WTC11 (cell line): ENCODE results near the gene WWC1. TPM values are rescaled to one million over a fixed set of nuclear protein-coding genes. Genes with fewer than 3 reads are reported as not detected.

ENCODE experiments used
- ATAC-seq: fragments of 200-7000 bp; cut with Tn5 transposase; 2 replicates; pipeline ENCODE4 v1.10.0; 2021; ENCODE audit warnings: mild to moderate bottlenecking, moderate library complexity
- CTCF ChIA-PET: fragments of 300-600 bp; sonication (Branson Sonifier 250); formaldehyde crosslinking; loops from one replicate; lab custom pipeline; 2021; ENCODE audit warnings: antibody characterized with exemption; lab: Charles Lee
- POLR2A ChIA-PET: fragments of 350-600 bp; sonication (Branson Sonifier 250); formaldehyde crosslinking; loops from one replicate; lab custom pipeline; 2021; ENCODE audit warnings: antibody characterized with exemption; lab: Charles Lee
- DNase-seq: peaks from one replicate; pipeline ENCODE4 v3.0.0; 2021; ENCODE audit warnings: low spot score
- H3K27ac Mint-ChIP-seq: 2 replicates; pipeline ENCODE4 v1.8.0; 2021; ENCODE audit warnings: mixed read lengths
- H3K27me3 Mint-ChIP-seq: 2 replicates; pipeline ENCODE4 v1.8.0; 2021; ENCODE audit warnings: low read depth, mild to moderate bottlenecking, moderate library complexity, mixed read lengths
- H3K36me3 Mint-ChIP-seq: 2 replicates; pipeline ENCODE4 v1.8.0; 2021; ENCODE audit warnings: mixed read lengths
- H3K4me1 Mint-ChIP-seq: 2 replicates; pipeline ENCODE4 v1.8.0; 2022; ENCODE audit warnings: mixed read lengths
- H3K4me3 Mint-ChIP-seq: 2 replicates; pipeline ENCODE4 v1.8.0; 2021; ENCODE audit warnings: mild to moderate bottlenecking, moderate library complexity, mixed read lengths
- H3K9me3 Mint-ChIP-seq: 2 replicates; pipeline ENCODE4 v1.8.0; 2021; ENCODE audit warnings: mixed read lengths
- ELF4 ChIP-seq: sonication (generic); formaldehyde crosslinking; IDR thresholded peaks from 2 replicates; pipeline ENCODE4 v1.8.1; 2022; ENCODE audit warnings: low read depth, mild to moderate bottlenecking, moderate library complexity, missing genetic modification reagents
- ETV6 ChIP-seq: sonication (generic); formaldehyde crosslinking; IDR thresholded peaks from 2 replicates; pipeline ENCODE4 v1.8.1; 2022; ENCODE audit warnings: mild to moderate bottlenecking, missing genetic modification reagents
- FOXP1 ChIP-seq: sonication (generic); formaldehyde crosslinking; IDR thresholded peaks from 2 replicates; pipeline ENCODE4 v1.8.0; 2022; ENCODE audit warnings: missing genetic modification reagents, mild to moderate bottlenecking, moderate library complexity, borderline replicate concordance
- GRHL2 ChIP-seq: fragments of 250-450 bp; sonication (Bioruptor Pico); IDR thresholded peaks from 2 replicates; pipeline ENCODE4 v1.8.0; 2022; ENCODE audit warnings: mild to moderate bottlenecking, moderate library complexity; ENCODE audit not compliant: insufficient replicate concordance, severe bottlenecking
- HMGXB4 ChIP-seq: sonication (generic); formaldehyde crosslinking; IDR thresholded peaks from 2 replicates; pipeline ENCODE4 v1.8.1; 2023; ENCODE audit warnings: mild to moderate bottlenecking, moderate library complexity, missing genetic modification reagents
- SMAD3 ChIP-seq: sonication (generic); formaldehyde crosslinking; IDR thresholded peaks from 2 replicates; pipeline ENCODE4 v1.8.0; 2022; ENCODE audit warnings: missing genetic modification reagents, mild to moderate bottlenecking, borderline replicate concordance
- TEAD1 ChIP-seq: sonication (generic); formaldehyde crosslinking; IDR thresholded peaks from 2 replicates; pipeline ENCODE4 v1.8.0; 2022; ENCODE audit warnings: mild to moderate bottlenecking, missing genetic modification reagents
- ZBTB21 ChIP-seq: sonication (generic); formaldehyde crosslinking; IDR thresholded peaks from 2 replicates; pipeline ENCODE4 v1.8.1; 2023; ENCODE audit warnings: mild to moderate bottlenecking, missing genetic modification reagents, borderline replicate concordance
- ZBTB43 ChIP-seq: sonication (generic); formaldehyde crosslinking; IDR thresholded peaks from 2 replicates; pipeline ENCODE4 v1.8.1; 2023; ENCODE audit warnings: mild to moderate bottlenecking, missing genetic modification reagents
- ZNF317 ChIP-seq: sonication (generic); formaldehyde crosslinking; IDR thresholded peaks from 2 replicates; pipeline ENCODE4 v1.8.1; 2023; ENCODE audit warnings: low read depth, mild to moderate bottlenecking, moderate library complexity, missing genetic modification reagents, borderline replicate concordance
- total RNA-seq: library from RNA; stranded (reverse); gene quantifications from 3 replicates; pipeline ENCODE4 v1.2.3, GENCODE V29; 2021
- TF ChIP-seq, protein P1 (sequence below): sonication (generic); formaldehyde crosslinking; IDR thresholded peaks from 2 replicates; pipeline ENCODE4 v1.8.1; 2023; ENCODE audit warnings: mild to moderate bottlenecking, missing genetic modification reagents, moderate library complexity
- TF ChIP-seq, protein P2 (sequence below): fragments of 250-450 bp; sonication (Bioruptor Pico); IDR thresholded peaks from 2 replicates; pipeline ENCODE4 v1.9.0; 2021; ENCODE audit warnings: mild to moderate bottlenecking
- TF ChIP-seq, protein P3 (sequence below): sonication (generic); formaldehyde crosslinking; IDR thresholded peaks from 2 replicates; pipeline ENCODE4 v1.8.0; 2022; ENCODE audit warnings: mild to moderate bottlenecking, missing genetic modification reagents
- TF ChIP-seq, protein P4 (sequence below): fragments of 250-450 bp; sonication (Bioruptor Pico); IDR thresholded peaks from 2 replicates; pipeline ENCODE4 v2.1.2; 2022; ENCODE audit warnings: mild to moderate bottlenecking, moderate library complexity
- TF ChIP-seq, protein P5 (sequence below): sonication (generic); formaldehyde crosslinking; IDR thresholded peaks from 2 replicates; pipeline ENCODE4 v1.8.1; 2022; ENCODE audit warnings: mild to moderate bottlenecking, missing genetic modification reagents, moderate library complexity, borderline replicate concordance

WWC1 gene
- total RNA-seq, 1 experiment from 2014 or later: 48.4 TPM

- no peak for TF ChIP-seq ZBTB43 (CRISPR knock-in tag)
- no peak for TF ChIP-seq ZNF317 (CRISPR knock-in tag)
- no peak for TF ChIP-seq GRHL2 (CRISPR knock-in tag)
- TF ChIP-seq, protein P1, sequence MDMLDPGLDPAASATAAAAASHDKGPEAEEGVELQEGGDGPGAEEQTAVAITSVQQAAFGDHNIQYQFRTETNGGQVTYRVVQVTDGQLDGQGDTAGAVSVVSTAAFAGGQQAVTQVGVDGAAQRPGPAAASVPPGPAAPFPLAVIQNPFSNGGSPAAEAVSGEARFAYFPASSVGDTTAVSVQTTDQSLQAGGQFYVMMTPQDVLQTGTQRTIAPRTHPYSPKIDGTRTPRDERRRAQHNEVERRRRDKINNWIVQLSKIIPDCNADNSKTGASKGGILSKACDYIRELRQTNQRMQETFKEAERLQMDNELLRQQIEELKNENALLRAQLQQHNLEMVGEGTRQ: no peak
- TF ChIP-seq, protein P2, sequence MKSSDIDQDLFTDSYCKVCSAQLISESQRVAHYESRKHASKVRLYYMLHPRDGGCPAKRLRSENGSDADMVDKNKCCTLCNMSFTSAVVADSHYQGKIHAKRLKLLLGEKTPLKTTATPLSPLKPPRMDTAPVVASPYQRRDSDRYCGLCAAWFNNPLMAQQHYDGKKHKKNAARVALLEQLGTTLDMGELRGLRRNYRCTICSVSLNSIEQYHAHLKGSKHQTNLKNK (CRISPR knock-in tag): no peak
- no peak for TF ChIP-seq ELF4
- TF ChIP-seq, protein P3, sequence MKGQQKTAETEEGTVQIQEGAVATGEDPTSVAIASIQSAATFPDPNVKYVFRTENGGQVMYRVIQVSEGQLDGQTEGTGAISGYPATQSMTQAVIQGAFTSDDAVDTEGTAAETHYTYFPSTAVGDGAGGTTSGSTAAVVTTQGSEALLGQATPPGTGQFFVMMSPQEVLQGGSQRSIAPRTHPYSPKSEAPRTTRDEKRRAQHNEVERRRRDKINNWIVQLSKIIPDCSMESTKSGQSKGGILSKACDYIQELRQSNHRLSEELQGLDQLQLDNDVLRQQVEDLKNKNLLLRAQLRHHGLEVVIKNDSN: no peak
- TF ChIP-seq, protein P4, sequence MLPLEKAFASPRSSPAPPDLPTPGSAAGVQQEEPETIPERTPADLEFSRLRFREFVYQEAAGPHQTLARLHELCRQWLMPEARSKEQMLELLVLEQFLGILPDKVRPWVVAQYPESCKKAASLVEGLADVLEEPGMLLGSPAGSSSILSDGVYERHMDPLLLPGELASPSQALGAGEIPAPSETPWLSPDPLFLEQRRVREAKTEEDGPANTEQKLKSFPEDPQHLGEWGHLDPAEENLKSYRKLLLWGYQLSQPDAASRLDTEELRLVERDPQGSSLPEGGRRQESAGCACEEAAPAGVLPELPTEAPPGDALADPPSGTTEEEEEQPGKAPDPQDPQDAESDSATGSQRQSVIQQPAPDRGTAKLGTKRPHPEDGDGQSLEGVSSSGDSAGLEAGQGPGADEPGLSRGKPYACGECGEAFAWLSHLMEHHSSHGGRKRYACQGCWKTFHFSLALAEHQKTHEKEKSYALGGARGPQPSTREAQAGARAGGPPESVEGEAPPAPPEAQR (CRISPR knock-in tag): no peak
- TF ChIP-seq, protein P5, sequence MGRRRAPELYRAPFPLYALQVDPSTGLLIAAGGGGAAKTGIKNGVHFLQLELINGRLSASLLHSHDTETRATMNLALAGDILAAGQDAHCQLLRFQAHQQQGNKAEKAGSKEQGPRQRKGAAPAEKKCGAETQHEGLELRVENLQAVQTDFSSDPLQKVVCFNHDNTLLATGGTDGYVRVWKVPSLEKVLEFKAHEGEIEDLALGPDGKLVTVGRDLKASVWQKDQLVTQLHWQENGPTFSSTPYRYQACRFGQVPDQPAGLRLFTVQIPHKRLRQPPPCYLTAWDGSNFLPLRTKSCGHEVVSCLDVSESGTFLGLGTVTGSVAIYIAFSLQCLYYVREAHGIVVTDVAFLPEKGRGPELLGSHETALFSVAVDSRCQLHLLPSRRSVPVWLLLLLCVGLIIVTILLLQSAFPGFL (CRISPR knock-in tag): no peak
- no peak for TF ChIP-seq ETV6 (CRISPR knock-in tag)
- ChIA-PET POLR2A (no interaction called here), CTCF (interaction anchor here (0.6 kb wide), 1 partner anchor 111 kb away, joined by 3 read pairs; no protein-coding TSS in a partner anchor)
- H3K4me1 Mint-ChIP-seq: no peaks in the 10 kb centered on the region
- no peaks in the 10 kb centered on the region for H3K9me3 Mint-ChIP-seq
- DNase-seq (no peak), ATAC-seq (no peak)
- H3K4me3 Mint-ChIP-seq: no peak overlapping the region
- no peaks in the 10 kb centered on the region for H3K27me3 Mint-ChIP-seq
- peaks cover 34% of the 10 kb centered on the region for H3K36me3 Mint-ChIP-seq
- H3K27ac Mint-ChIP-seq: no peak overlapping the region
These were observed 137.1 kb downstream of the WWC1 start for GRCh38 chr5:168428552-168428951.

DNA sequence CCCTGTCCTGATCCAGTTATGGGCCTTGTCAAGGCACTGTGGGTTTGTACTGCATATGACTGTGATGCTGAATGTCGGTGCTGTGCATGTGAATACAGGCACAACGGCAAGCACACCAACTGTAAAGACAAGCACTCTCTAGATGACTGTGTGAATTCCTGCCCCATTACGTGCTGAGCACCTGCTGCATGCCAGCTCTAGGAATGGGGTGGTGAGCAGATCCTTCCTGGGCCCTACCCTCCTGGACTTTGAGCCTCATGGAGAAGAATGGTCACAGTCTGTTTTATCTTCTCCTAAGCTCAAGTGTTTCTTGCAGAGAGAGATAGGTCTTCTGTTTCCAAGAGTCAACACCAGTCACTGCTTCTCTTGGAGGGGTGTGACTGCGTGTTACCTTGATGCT, 138.9 kb downstream of the WWC1 start:
- H3K9me3 Mint-ChIP-seq: no peaks in the 10 kb centered on the region
- no peak overlapping the region for H3K27ac Mint-ChIP-seq
- ATAC-seq (no peak), DNase-seq (no peak)
- POLR2A ChIA-PET: no interaction called here
- no peaks in the 10 kb centered on the region for H3K27me3 Mint-ChIP-seq
- CTCF ChIA-PET: no interaction called here
- no peaks in the 10 kb centered on the region for H3K4me1 Mint-ChIP-seq
- TF ChIP-seq ZBTB21 (CRISPR knock-in tag) (no peak), SMAD3 (CRISPR knock-in tag) (no peak), TEAD1 (no peak), FOXP1 (CRISPR knock-in tag) (no peak), HMGXB4 (no peak)
- H3K36me3 Mint-ChIP-seq: peaks cover 37% of the 10 kb centered on the region
- H3K4me3 Mint-ChIP-seq: no peak overlapping the region
